HL-60 (cell line): Measurements from ENCODE around the gene GALNT17.

Experiments
- CTCF ChIP-seq: IDR thresholded peaks from one replicate; pipeline ENCODE4 v1.5.1; 2011; ENCODE audit warnings: low read length, control low read depth, inconsistent platforms; ENCODE audit not compliant: insufficient read depth
- GABPA ChIP-seq: IDR thresholded peaks from 2 replicates; pipeline ENCODE4 v1.6.1; 2012; ENCODE audit warnings: low read depth
- POLR2AphosphoS5 ChIP-seq: IDR thresholded peaks from 2 replicates; pipeline ENCODE4 v1.6.1; 2012; ENCODE audit warnings: low read depth
- TF ChIP-seq, protein P1 (sequence below): IDR thresholded peaks from 2 replicates; pipeline ENCODE4 v1.6.1; 2012; ENCODE audit warnings: low read depth; ENCODE audit not compliant: insufficient replicate concordance

DNA sequence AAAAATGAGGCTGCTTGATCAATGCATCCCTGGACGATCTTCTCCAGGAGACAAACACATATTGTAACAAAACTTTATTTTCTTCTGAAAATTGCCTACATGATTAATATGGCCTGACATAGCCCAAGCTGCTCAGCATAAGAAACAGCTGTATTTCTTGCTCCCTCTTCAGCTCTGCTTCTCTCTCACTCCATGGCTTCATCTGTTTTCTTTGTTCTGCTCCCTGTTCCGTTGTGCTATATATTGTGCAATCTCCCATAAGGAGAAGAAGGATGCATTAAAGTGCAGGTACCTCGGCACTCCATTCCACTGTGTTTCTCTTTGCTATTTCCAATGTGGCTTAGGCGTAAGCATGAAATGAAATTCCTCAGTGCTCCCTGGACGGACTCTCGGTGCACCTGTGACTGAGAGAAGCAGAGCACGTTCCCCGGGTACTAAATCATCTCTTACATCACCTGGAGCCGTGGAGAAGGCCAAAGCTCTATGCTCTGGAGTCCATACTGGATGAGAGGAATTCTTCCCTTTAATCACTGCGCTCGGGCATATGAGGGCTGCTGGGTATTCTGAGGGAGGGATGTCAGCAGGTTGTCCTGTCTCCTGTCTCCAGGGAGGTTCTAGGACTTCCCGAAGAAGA, 254.3 kb downstream of the GALNT17 start:
- no peak for TF ChIP-seq CTCF
- TF ChIP-seq, protein P1, sequence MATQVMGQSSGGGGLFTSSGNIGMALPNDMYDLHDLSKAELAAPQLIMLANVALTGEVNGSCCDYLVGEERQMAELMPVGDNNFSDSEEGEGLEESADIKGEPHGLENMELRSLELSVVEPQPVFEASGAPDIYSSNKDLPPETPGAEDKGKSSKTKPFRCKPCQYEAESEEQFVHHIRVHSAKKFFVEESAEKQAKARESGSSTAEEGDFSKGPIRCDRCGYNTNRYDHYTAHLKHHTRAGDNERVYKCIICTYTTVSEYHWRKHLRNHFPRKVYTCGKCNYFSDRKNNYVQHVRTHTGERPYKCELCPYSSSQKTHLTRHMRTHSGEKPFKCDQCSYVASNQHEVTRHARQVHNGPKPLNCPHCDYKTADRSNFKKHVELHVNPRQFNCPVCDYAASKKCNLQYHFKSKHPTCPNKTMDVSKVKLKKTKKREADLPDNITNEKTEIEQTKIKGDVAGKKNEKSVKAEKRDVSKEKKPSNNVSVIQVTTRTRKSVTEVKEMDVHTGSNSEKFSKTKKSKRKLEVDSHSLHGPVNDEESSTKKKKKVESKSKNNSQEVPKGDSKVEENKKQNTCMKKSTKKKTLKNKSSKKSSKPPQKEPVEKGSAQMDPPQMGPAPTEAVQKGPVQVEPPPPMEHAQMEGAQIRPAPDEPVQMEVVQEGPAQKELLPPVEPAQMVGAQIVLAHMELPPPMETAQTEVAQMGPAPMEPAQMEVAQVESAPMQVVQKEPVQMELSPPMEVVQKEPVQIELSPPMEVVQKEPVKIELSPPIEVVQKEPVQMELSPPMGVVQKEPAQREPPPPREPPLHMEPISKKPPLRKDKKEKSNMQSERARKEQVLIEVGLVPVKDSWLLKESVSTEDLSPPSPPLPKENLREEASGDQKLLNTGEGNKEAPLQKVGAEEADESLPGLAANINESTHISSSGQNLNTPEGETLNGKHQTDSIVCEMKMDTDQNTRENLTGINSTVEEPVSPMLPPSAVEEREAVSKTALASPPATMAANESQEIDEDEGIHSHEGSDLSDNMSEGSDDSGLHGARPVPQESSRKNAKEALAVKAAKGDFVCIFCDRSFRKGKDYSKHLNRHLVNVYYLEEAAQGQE, result no peak
- TF ChIP-seq POLR2AphosphoS5, result no peak
- TF ChIP-seq GABPA, result no peak
